GM18498 (cell line): ENCODE data around the gene TAGLN3.
"Not testable (repeated sequence)": the region's sequence is repeated elsewhere in the genome, so short reads cannot be mapped to it uniquely, and the experiment has no call there.

Source experiments
- ATAC-seq: cut with Tn5 transposase; IDR thresholded peaks from one replicate; pipeline ENCODE4 v1.9.1; 2021; ENCODE audit warnings: mild to moderate bottlenecking, moderate library complexity; ENCODE audit not compliant: unreplicated experiment

TAGLN3 gene

DNA sequence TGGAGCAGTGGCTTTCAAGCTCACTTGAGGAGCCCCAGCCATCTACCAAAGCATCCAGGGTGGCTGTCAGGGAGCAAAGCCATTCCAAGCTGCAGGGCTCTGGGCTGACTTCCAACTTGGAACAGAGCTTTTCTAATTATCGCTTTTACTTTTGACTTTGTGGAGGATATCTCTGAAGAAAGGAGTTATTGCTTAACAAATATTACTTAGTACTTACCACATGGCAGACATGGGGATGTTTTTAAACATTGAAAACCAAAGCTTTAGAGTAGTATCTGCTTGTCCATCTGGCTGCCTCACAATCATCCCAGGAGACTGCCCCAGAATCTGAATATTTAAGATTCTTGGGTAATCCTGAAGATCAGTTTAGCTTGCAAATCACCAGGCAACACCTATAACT lies 8.9 kb downstream of the TAGLN3 start:
- ATAC-seq = no peak

- no peak for ATAC-seq
Measured at GRCh38 chr3:112009670-112010069, 10.9 kb downstream of the TAGLN3 start.

GRCh38 chr3:112010636-112011035 lies 11.9 kb downstream of the TAGLN3 start:
- no peak for ATAC-seq

GRCh38 chr3:112011376-112011940 lies 12.7 kb downstream of the TAGLN3 start:
- ATAC-seq = no peak

- ATAC-seq = no peak
Measured at GRCh38 chr3:112012205-112012992, 13.7 kb downstream of the TAGLN3 start.

DNA sequence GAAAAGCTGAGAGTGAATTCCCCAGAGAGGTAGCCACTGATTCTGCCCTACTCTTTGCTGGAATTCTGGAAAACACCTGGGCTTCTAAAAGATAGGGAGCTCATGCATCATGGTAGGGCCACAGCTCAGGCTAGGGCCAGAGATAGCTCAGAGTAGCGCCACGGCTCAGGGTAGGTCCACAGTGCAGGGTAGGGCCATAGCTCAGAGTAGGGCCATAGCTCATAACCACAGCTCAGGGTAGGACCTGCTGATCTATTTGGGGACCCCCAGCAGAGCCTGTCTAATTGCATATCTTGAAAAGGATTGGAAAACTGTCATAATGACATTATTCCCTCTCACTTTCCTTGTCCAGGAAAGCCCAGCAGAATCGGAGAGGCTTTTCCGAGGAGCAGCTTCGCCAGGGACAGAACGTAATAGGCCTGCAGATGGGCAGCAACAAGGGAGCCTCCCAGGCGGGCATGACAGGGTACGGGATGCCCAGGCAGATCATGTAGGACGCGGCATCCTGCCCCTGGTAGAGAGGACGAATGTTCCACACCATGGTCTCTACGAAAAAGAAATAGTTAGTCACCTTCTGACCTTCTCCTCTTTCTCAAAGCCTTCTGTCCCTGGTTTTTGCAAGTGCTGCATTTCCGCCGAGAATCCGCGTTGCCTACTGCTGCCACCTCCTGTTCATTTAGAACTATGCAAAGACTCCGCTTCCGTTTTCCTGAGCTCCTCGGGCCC lies 14.5 kb downstream of the TAGLN3 start:
- ATAC-seq = peak; percentile 91

- peak; percentile 25 for ATAC-seq
Measured at GRCh38 chr3:112013784-112014143, 15.0 kb downstream of the TAGLN3 start.

GRCh38 chr3:112017091-112017490 lies 18.4 kb downstream of the TAGLN3 start:
- no peak for ATAC-seq

DNA sequence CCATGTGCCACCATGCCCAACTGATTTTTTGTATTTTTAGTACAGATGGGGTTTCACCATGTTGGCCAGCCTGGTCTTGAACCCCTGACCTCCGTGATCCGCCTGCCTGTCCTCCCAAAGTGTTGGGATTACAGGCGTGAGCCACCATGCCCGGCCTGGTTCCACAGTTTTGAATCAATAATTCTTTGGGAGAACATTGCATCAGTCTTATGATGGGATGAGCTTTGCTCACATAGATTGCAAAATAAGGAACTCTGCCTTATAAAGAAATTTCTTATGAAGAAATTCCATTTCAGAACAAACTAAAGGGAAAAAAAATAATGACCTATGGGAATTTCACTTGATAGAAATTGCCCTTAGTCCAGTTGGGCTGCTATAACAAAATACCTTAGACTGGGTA lies 20.0 kb downstream of the TAGLN3 start:
- no peak for ATAC-seq

DNA sequence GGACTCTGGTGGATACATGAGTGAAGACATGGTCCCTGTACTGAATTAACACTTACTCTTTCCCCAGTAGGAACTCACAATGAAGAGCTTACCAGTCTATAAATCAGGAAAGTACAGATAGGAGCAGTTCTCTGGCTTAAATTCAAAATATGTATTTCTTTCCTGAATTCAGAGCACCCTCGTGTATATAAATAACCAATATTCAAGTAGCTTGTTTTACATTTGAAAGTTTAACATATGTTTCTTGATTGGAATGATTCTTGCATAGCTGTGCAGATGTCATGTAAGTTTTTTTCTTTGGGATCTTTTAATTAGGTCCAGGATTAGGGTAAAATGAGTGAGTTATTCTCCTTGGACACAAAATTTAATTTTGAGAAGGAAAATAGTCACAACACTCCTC lies 21.0 kb downstream of the TAGLN3 start:
- no peak for ATAC-seq

- no peak for ATAC-seq
Measured at GRCh38 chr3:112020674-112021085, 22.0 kb downstream of the TAGLN3 start.

DNA sequence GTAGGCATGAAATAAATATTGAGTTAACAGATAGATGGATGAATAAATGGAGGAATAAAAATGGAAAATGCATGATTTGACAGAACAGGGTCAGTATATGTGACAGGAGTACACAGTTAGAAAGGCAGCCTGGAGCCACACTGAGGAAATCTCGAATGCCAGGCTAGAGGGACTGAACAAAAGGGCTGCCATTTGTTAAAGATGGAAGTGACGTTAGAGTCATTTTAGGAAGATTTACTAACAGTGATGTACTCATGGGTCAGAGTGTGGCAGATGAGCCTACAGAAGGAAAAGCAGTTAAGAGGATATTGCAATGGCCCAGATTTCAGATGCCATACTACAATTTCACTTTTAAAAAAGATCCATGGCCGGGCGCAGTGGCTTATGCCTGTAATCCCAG lies 28.4 kb downstream of the TAGLN3 start:
- ATAC-seq = no peak

DNA sequence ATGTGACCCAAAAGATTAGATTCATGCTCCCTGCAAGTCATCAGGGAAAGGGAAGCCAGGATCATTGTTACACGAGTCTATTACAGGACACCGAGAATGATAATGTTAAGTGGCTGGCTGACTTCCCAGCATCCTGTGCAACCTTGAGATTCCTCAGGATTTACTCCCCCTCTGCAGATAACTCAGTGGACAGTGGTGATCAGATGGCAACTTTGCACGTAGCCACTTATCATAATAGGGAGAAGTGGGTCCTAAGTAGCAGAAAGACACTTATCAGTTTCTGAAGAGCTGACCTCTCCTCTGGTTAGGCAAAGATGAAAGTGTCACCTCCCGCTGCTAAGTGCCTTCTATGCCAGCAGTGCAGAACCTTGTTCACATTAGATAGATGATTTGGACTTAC lies 29.1 kb downstream of the TAGLN3 start:
- no peak for ATAC-seq

DNA sequence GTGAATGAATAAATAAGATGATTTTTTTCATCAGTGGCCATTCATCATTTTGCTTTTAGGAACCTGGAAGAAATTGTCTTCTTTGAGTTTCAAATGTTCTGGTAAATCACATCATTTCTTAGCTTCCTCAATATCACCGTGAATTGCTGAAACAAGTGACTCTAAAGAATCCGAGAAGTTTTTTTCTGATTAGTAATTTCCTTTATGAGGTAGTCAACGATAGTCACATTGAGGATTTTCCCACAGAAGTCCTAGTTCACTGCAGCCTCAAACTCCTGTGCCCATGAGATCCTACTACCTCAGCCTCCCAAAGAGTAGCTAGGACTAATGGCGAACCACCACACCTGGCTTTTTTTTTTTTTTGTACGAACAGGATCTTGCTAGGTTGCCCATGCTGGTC lies 32.2 kb downstream of the TAGLN3 start:
- no peak for ATAC-seq

DNA sequence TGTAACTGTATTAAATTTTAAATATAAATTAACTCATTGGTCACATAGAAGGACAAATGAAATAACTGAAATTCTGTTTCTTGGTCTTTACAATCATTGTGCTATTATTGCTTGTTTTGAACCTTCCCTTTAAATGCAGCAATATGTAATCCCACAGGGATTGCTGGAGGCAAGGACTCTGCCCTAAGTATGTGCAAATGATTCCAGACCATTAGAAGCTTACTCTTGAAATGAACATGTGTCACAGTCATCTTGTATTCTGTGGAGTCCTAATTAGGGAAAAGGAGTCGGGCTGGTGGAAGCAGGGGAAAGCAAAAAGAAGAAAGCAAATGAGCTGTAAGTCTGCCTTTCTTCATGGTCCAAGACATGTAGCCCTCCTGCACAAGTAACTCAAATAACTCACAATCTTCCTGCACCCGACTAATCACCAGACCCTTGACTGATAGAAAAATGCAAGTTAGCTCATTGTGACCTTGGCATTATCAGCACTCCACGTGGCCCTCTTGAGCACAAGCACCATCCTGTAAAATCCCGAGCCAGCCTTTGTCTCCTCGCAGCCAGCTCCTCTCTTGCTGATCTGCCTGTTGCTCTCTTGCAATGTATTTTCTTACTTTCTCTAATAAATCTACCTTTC lies 33.5 kb downstream of the TAGLN3 start:
- no peak for ATAC-seq

GRCh38 chr3:112034436-112034835 lies 35.7 kb downstream of the TAGLN3 start, which contains the start of gene TMPRSS7:
TMPRSS7 (plus strand) TSS chr3:112034736; CDS start chr3:112034846, 110 bp downstream.
- ATAC-seq = no peak

- ATAC-seq = no peak
Measured at GRCh38 chr3:112035241-112035640, 36.5 kb downstream of the TAGLN3 start.

DNA sequence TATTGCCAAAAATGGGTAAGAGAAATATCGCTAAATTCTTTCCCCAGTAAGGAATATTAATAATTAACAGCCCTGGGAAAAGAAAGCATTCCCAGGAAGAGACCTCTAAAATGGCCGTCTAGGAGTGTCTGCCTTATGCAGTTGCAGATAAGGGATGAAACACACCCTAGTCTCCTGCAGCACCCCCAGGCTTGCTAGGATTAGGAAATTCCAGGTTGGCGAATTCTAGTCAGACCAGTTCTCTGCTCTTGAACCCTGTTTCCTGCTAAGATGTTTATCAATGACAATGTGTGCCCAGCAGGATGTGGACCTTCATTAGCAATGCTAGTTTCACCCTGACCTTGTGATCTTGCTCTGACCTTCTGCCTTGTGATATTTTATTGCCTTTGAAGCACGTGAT lies 38.5 kb downstream of the TAGLN3 start:
- ATAC-seq = not testable (repeated sequence)

- ATAC-seq = no peak
Measured at GRCh38 chr3:112038863-112039262, 40.1 kb downstream of the TAGLN3 start.

- ATAC-seq = no peak
Measured at GRCh38 chr3:112041321-112041720, 42.6 kb downstream of the TAGLN3 start.

- ATAC-seq = no peak
Measured at GRCh38 chr3:112042842-112043280, 44.1 kb downstream of the TAGLN3 start.
